SHP77 (cell line): ENCODE results near the gene CENATAC.
A peak's percentile ranks its signal among the peaks of the same experiment; 100 is the strongest.
"Not testable (repeated sequence)": the region's sequence is repeated elsewhere in the genome, so short reads cannot be mapped to it uniquely, and the experiment has no call there.

ENCODE experiments used
- DNase-seq, 2 experiments: peaks; one replicate each; lab custom pipeline; 2025; lab: John Stamatoyannopoulos, UW

CENATAC gene

DNA sequence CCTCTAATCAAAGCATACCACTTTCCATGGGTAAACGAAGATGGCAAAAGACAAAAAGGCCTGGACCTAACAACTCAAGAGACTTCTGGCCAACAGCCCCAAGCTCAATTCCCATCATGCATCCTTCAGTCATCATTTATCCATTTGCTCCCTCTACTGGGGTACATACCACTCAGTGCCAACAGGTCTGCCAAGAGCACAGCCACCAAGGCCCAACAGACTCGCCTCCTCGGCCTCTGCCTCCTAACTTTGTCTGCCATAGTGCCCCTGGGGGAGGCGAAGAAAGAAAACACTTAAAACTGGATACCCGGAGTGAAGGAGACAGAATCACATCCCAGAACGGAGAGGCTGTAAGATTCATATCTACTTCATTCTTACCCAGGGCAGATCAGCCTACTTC lies 58.0 kb downstream of the CENATAC start:
- DNase-seq: peak in 1 of 2 experiments; percentile 12

DNA sequence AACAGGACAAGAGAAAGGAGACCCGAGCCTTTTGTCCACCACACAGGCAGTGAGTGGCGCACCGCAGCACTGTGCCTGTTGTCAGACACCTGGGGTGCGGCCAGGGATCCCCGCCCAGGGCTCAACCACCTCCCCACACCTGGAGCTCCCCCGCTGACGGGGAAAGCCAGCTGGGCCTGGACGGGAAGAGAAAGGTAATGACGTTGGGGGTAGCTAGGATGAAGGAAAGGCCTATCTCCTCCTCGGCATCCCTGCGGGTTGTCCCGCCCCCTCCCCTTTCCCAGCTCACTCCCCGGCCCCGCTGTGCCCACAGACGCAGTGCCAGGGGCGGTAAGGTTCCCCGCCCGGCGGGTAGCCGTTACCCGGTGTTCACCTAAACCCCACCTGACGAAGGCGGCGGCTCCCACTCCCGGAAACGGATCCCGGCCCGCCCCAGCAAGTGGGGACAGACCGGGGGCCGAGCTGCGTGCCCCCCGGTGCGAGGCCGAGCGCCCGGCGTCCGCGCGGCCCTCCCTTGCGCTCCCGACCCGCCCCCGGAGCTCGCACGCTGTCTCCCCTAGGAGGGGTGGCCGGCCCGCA lies 58.6 kb downstream of the CENATAC start:
- DNase-seq: no peak

DNA sequence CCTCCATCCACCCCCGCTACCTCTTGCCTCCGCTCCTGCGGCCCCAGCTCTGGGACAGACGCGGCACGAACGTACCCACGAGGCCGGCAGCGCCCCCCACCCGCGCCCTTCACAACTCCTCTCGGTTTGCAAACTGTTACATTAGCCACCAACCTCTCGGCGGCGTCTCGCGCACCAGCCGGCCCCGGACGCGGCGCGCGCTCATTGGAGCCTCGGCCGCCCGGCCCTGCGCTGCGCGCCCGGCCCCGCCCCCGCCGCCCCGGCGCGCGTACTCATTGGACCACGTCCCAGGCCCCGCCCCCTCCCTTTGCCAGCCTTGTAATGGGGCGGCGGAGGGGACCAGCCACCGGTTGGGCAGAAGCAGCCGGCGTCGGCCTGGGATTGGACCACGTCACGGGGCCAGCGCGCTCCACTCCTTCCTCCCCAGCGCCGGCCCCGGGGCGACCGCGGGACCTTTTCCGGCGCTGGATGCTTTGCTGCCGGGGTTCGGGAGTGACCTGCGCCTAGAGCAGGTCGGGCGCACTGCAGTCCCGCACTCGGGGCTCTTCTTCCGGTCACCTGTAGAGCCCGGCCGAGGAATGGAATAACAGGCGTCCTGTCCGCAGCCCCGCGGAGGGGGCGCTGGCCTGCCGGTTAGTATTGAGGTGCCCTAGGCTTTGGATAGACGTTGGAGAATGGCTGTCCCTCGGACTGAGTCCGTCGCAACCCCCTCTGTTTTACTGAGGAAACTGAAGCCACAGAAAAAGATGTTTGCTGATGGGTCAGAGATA lies 59.2 kb downstream of the CENATAC start, which contains the start of gene HYOU1:
Gene HYOU1, minus strand, starts transcription at position 206 of the 770 bp plus-strand sequence. CDS start 1,045 bp downstream, outside the sequence.
- DNase-seq: peak; percentile 94 to 98

DNA sequence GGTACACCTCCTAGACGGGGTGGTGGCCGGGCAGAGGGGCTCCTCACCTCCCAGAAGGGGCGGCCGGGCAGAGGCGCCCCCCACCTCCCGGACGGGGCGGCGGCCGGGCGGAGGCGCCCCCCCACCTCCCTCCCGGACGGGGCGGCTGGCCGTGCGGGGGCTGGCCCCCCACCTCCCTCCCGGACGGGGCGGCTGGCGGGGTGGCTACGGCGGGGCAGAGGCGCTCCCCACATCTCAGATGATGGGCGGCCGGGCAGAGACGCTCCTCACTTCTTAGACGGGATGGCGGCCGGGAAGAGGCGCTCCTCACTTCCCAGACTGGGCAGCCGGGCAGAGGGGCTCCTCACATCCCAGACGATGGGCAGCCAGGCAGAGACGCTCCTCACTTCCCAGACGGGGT lies 61.2 kb downstream of the CENATAC start:
- not testable (repeated sequence) for DNase-seq

DNA sequence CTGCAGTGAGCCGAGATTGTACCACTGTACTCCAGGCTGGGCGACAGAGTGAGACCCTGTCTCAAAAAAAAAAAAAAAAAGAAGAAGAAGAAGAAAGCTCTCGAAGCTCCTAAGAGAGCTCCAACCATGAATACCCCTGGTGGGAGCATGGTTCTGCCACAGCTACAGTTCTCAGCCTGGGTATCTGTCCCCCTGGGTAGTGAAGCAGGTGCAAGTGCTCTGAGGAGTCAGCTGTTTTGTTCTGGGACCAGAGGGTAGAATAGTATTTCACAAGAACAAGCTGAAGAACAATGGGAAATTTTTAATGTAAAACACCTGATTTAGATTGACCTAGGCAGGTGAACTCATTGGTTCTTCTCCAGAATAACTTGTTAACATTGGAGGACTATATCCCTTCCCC lies 63.3 kb downstream of the CENATAC start:
- DNase-seq: no peak

DNA sequence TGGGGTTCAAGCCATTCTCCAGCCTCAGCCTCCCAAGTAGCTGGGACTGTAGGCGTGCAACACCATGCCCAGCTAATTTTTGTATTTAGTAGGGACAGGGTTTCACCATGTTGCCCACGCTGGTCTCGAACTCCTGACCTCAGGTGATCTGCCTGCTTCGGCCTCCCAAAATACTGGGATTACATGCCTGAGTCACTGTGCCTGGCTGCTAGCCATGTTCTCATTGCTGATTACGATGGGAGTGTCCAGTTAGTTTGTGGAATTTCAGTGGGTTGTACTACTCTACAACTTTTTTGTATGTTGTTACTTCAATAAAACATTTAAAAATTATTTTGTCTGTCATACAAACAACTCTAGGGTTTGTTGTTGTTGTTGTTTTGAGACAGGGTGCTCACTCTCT lies 64.8 kb downstream of the CENATAC start:
- DNase-seq: no peak

DNA sequence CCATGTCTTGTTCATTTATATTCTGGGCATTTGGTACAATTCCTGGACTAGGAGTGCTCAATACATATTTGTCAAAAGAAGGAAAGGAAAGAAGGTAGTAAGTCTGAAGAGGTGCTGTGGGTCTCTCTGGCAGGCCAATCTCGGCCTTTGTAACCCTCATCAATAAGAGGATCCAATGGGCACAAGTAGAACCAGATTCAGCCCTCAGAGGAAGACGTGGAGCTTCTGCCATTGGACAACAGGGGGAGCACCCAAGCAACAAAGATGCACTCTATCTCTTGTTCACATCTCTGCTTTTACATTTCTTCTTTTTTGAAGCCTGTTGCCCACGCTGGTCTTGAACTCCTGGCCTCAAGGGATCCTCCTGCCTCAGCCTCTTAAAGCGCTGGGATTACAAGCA lies 67.4 kb downstream of the CENATAC start:
- DNase-seq: peak; percentile 13 to 18
